GM23338 (cell line): ENCODE data around the gene CNTNAP2. TPM values are rescaled to one million over a fixed set of nuclear protein-coding genes. Genes with fewer than 3 reads are reported as not detected.

Experiments used
- ATAC-seq: fragments of 200-7000 bp; cut with Tn5 transposase; 3 replicates; pipeline ENCODE4 v1.9.1; 2020
- DNase-seq: peaks from one replicate; pipeline ENCODE4 v3.0.0-alpha.2; 2015; ENCODE audit warnings: low spot score
- H2AFZ ChIP-seq: fragments of 200-600 bp; sonication (generic); 2 replicates; pipeline ENCODE4 v1.8.0; 2016; ENCODE audit warnings: antibody characterized with exemption, mild to moderate bottlenecking, moderate library complexity
- H3F3A ChIP-seq: fragments of 200-600 bp; sonication (generic); replicated peaks from 2 replicates; pipeline ENCODE4 v1.8.0; 2017; ENCODE audit warnings: antibody characterized with exemption, mixed run types, low read depth
- H3K27ac ChIP-seq: fragments of 200-600 bp; sonication (generic); 2 replicates; pipeline ENCODE4 v1.6.1; 2016; ENCODE audit warnings: low read depth
- H3K27me3 ChIP-seq: fragments of 200-600 bp; sonication (generic); 2 replicates; pipeline ENCODE4 v1.8.0; 2016; ENCODE audit warnings: mild to moderate bottlenecking, mixed run types, moderate library complexity; ENCODE audit not compliant: insufficient read depth
- H3K36me3 ChIP-seq: fragments of 200-600 bp; sonication (generic); 2 replicates; pipeline ENCODE4 v1.8.0; 2016; ENCODE audit warnings: mild to moderate bottlenecking; ENCODE audit not compliant: insufficient read depth
- H3K4me1 ChIP-seq: fragments of 200-600 bp; sonication (generic); 2 replicates; pipeline ENCODE4 v1.8.0; 2016; ENCODE audit warnings: mild to moderate bottlenecking, moderate library complexity; ENCODE audit not compliant: insufficient read depth
- H3K4me2 ChIP-seq: fragments of 200-600 bp; sonication (generic); 2 replicates; pipeline ENCODE4 v1.7.1; 2017; ENCODE audit warnings: mixed run types
- H3K4me3 ChIP-seq: fragments of 200-600 bp; sonication (generic); 2 replicates; pipeline ENCODE4 v1.6.1; 2016; ENCODE audit warnings: mixed run types
- H3K79me2 ChIP-seq: fragments of 200-600 bp; sonication (generic); replicated peaks from 2 replicates; pipeline ENCODE4 v1.8.0; 2017; ENCODE audit warnings: mild to moderate bottlenecking; ENCODE audit not compliant: insufficient read depth
- H3K9me2 ChIP-seq: fragments of 200-600 bp; sonication (generic); 2 replicates; pipeline ENCODE4 v1.8.0; 2017; ENCODE audit not compliant: insufficient read depth
- H4K20me1 ChIP-seq: fragments of 200-600 bp; sonication (generic); replicated peaks from 2 replicates; pipeline ENCODE4 v1.8.0; 2017; ENCODE audit warnings: mild to moderate bottlenecking; ENCODE audit not compliant: insufficient read depth
- H3K27ac Mint-ChIP-seq: 2 replicates; pipeline ENCODE4 v1.8.0; 2020; ENCODE audit warnings: inconsistent platforms, mild to moderate bottlenecking, moderate library complexity, mixed read lengths
- H3K27me3 Mint-ChIP-seq: 3 replicates; pipeline ENCODE4 v1.8.0; 2022; ENCODE audit warnings: low read depth, mild to moderate bottlenecking, moderate library complexity, mixed read lengths, inconsistent platforms; ENCODE audit not compliant: insufficient read depth, poor library complexity
- H3K36me3 Mint-ChIP-seq: 3 replicates; pipeline ENCODE4 v1.8.0; 2021; ENCODE audit warnings: low read depth, mild to moderate bottlenecking, inconsistent platforms, moderate library complexity, mixed read lengths
- H3K4me1 Mint-ChIP-seq: 3 replicates; pipeline ENCODE4 v1.8.0; 2020; ENCODE audit warnings: mild to moderate bottlenecking, inconsistent platforms, mixed read lengths
- H3K4me3 Mint-ChIP-seq: 3 replicates; pipeline ENCODE4 v1.8.0; 2021; ENCODE audit warnings: moderate library complexity, mild to moderate bottlenecking, inconsistent platforms, mixed read lengths
- H3K9me3 Mint-ChIP-seq: 3 replicates; pipeline ENCODE4 v1.8.0; 2020; ENCODE audit warnings: moderate library complexity, mild to moderate bottlenecking, inconsistent platforms, mixed read lengths
- CREB1 ChIP-seq: fragments of 250-450 bp; sonication (Bioruptor Pico); IDR thresholded peaks from 2 replicates; pipeline ENCODE4 v1.5.0; 2020; ENCODE audit warnings: low read depth, mild to moderate bottlenecking, moderate library complexity
- CTCF ChIP-seq, 2 experiments: fragments of 200-600 bp in 1 of 2; sonication (generic) in 1 of 2; conservative IDR thresholded peaks; 2 replicates each; pipeline versions ENCODE4 v1.5.1 to v1.6.1; 2016 to 2017; ENCODE audit warnings: antibody characterized with exemption in 2 of 2, low read depth in 2 of 2, mild to moderate bottlenecking in 2 of 2, moderate library complexity in 1 of 2
- ETS1 ChIP-seq: IDR thresholded peaks from 2 replicates; pipeline ENCODE4 v1.6.1; 2016; ENCODE audit warnings: antibody characterized with exemption
- EZH2 ChIP-seq: fragments of 200-600 bp; sonication (generic); IDR thresholded peaks from one replicate; pipeline ENCODE4 v1.8.0; 2017; ENCODE audit warnings: antibody characterized with exemption, mild to moderate bottlenecking, low read depth; ENCODE audit not compliant: unreplicated experiment
- EZH2phosphoT487 ChIP-seq: fragments of 200-600 bp; sonication (generic); IDR thresholded peaks from one replicate; pipeline ENCODE4 v1.8.1; 2018; ENCODE audit warnings: antibody characterized with exemption; ENCODE audit not compliant: unreplicated experiment
- JUNB ChIP-seq: IDR thresholded peaks from one replicate; pipeline ENCODE4 v1.6.1; 2016; ENCODE audit warnings: antibody characterized with exemption; ENCODE audit not compliant: unreplicated experiment
- NANOG ChIP-seq: IDR thresholded peaks from 2 replicates; pipeline ENCODE4 v1.6.1; 2016; ENCODE audit warnings: antibody characterized with exemption, borderline replicate concordance
- POLR2AphosphoS5 ChIP-seq: IDR thresholded peaks from 2 replicates; pipeline ENCODE4 v1.6.1; 2016; ENCODE audit warnings: antibody characterized with exemption, low read depth
- REST ChIP-seq: IDR thresholded peaks from one replicate; pipeline ENCODE4 v1.6.1; 2018; ENCODE audit warnings: antibody characterized with exemption; ENCODE audit not compliant: unreplicated experiment
- STAT1 ChIP-seq: IDR thresholded peaks from one replicate; pipeline ENCODE4 v1.6.1; 2016; ENCODE audit warnings: antibody characterized with exemption; ENCODE audit not compliant: unreplicated experiment
- ZNF114 ChIP-seq: fragments of 250-450 bp; sonication (Bioruptor Pico); IDR thresholded peaks from 2 replicates; pipeline ENCODE4 v1.5.0; 2020; ENCODE audit warnings: mild to moderate bottlenecking, moderate library complexity
- ZNF331 ChIP-seq: fragments of 250-450 bp; sonication (Bioruptor Pico); IDR thresholded peaks from 2 replicates; pipeline ENCODE4 v1.5.0; 2020; ENCODE audit warnings: low read depth, mild to moderate bottlenecking, moderate library complexity
- ZNF462 ChIP-seq: fragments of 250-450 bp; sonication (Bioruptor Pico); IDR thresholded peaks from 2 replicates; pipeline ENCODE4 v1.5.0; 2020; ENCODE audit warnings: mild to moderate bottlenecking, moderate library complexity
- polyA plus RNA-seq: library from polyadenylated mRNA; unstranded; fragments of >200 nt; fragmentation: Nextera tagmentation; extraction: Ambion mirVana; gene quantifications from 2 replicates; pipeline ENCODE4 v1.2.1, GENCODE V29; 2016
- total RNA-seq: library from RNA; depleted of rRNA; stranded (reverse); fragments of >200 nt; shearing (Covaris generic); gene quantifications from 2 replicates; pipeline ENCODE4 v1.2.3, GENCODE V29; 2014

CNTNAP2 gene
- total and polyA plus RNA-seq, 2 experiments from 2014 or later, result 38.2 to 61.3 TPM

- no peak overlapping the region for H2AFZ ChIP-seq
- no peaks in the 10 kb centered on the region for H4K20me1 ChIP-seq
- Mint-ChIP-seq H3K27me3 (no peaks in the 10 kb centered on the region), H3K36me3 (no peaks in the 10 kb centered on the region), H3K4me1 (no peaks in the 10 kb centered on the region; the same call in 2 of the 3 replicates), H3K9me3 (peaks cover 13% of the 10 kb centered on the region; the same call in 2 of the 3 replicates), H3K4me3 (no peak overlapping the region), H3K27ac (no peak overlapping the region)
- ATAC-seq, result no peak
- no peak for DNase-seq
- H3K27me3 ChIP-seq, result no peaks in the 10 kb centered on the region
- H3K9me2 ChIP-seq, result no peaks in the 10 kb centered on the region
- no peak overlapping the region for H3K27ac ChIP-seq
- no peak overlapping the region for H3K4me2 ChIP-seq
- H3K79me2 ChIP-seq, result no peaks in the 10 kb centered on the region
- H3K36me3 ChIP-seq, result no peaks in the 10 kb centered on the region
- H3K4me1 ChIP-seq, result no peaks in the 10 kb centered on the region
- H3K4me3 ChIP-seq, result no peak overlapping the region
- H3F3A ChIP-seq, result no peaks in the 10 kb centered on the region
- TF ChIP-seq ZNF331 (no peak), CTCF (conservative IDR thresholded peaks at IDR 0.05; ENCODE audit: low read depth in 2 of 2) (no peak), NANOG (no peak), CREB1 (CRISPR knock-in tag) (no peak), ZNF114 (CRISPR knock-in tag) (no peak), ZNF462 (CRISPR knock-in tag) (no peak), POLR2AphosphoS5 (no peak), JUNB (no peak), REST (no peak), ETS1 (no peak), EZH2phosphoT487 (no peak), STAT1 (no peak), EZH2 (no peak)
Observed at GRCh38 chr7:146658604-146659003, 542.0 kb downstream of the CNTNAP2 start.
